OCI-LY3 (cell line): Measurements from ENCODE around the gene RTL5.

ENCODE experiments used
- CTCF ChIP-seq: fragments of 200-600, 300-600 bp; sonication (generic); IDR thresholded peaks from 2 replicates; pipeline ENCODE4 v1.5.1; 2014; ENCODE audit warnings: antibody characterized with exemption, low read length, low read depth
- EZH2phosphoT487 ChIP-seq: fragments of 200-600 bp; shearing (Covaris generic); IDR thresholded peaks from 2 replicates; pipeline ENCODE4 v1.6.1; 2018; ENCODE audit warnings: antibody characterized with exemption, mixed run types, low read depth

DNA sequence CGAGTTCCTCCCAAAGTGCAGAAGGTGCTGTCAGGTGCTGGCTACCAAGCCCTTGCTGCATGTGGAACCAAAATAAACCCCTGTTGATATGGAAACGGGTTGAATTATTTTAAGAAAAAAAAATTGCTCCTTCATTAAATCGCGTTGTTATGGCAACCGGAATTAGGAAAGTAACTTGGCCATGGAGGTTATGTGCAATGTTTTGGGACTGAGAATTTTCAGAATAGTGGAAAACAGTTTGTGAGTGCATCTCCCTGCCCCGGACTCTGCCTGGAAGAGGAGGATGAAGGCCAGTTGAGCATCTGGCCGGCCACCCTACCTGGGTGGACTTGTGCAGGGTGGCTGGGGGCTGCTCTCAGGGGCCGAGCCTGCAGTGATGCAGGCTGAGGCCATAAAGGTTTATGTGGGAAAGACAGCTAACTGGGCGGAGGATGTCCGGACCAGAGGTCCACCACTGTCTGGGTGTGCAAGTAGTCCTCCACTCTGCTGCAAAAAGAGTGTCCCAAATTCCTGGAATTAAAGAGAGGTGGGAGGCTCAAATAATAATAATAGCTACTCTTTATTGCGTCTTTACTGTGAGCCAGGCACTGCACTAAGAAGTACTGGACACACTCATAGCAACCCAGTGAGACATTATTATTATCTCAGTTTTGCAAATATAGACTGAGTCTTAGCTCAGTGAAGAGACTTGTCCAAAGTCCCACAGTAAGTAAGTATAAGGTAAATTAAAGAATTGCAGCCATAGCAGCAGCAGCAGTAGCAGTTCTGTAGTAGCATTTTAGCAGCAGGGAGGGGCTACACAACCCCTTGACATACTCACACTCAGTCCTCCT, 20.6 kb downstream of the RTL5 start:
- TF ChIP-seq CTCF (no peak), EZH2phosphoT487 (no peak)
